Memory B cell (primary cell): Measurements from ENCODE around the gene FAM184A.

Source experiments
- ATAC-seq: fragments of 150-1000 bp; cut with Tn5 transposase; 2 replicates; pipeline ENCODE4 v1.10.0; 2021; ENCODE audit warnings: low read depth, mild to moderate bottlenecking, moderate library complexity
- DNase-seq, 2 donors: peaks; one replicate each; pipeline ENCODE4 v3.0.0; 2022; ENCODE audit warnings: low spot score in 2 of 2
- H3K27ac Mint-ChIP-seq: one replicate; pipeline ENCODE4 v1.8.0; 2022; ENCODE audit warnings: mild to moderate bottlenecking, moderate library complexity, mixed read lengths
- H3K27me3 Mint-ChIP-seq: one replicate; pipeline ENCODE4 v1.8.0; 2022; ENCODE audit warnings: mixed read lengths
- H3K36me3 Mint-ChIP-seq: one replicate; pipeline ENCODE4 v1.8.0; 2022; ENCODE audit warnings: mild to moderate bottlenecking, mixed read lengths
- H3K4me1 Mint-ChIP-seq: one replicate; pipeline ENCODE4 v1.8.0; 2022; ENCODE audit warnings: mixed read lengths
- H3K4me3 Mint-ChIP-seq: one replicate; pipeline ENCODE4 v1.8.0; 2022; ENCODE audit warnings: mild to moderate bottlenecking, moderate library complexity, mixed read lengths
- H3K9me3 Mint-ChIP-seq: one replicate; pipeline ENCODE4 v1.8.0; 2022; ENCODE audit warnings: mixed read lengths

Gene FAM184A

GRCh38 chr6:118931436-118931835 is 147.0 kb downstream of the FAM184A start:
- Mint-ChIP-seq H3K9me3 (no peaks in the 10 kb centered on the region), H3K4me3 (no peak overlapping the region), H3K27ac (no peak overlapping the region), H3K4me1 (peaks cover 14% of the 10 kb centered on the region), H3K36me3 (peaks cover 14% of the 10 kb centered on the region), H3K27me3 (no peaks in the 10 kb centered on the region)
- ATAC-seq, result no peak
- DNase-seq, result no peak

- H3K27me3 Mint-ChIP-seq, result no peaks in the 10 kb centered on the region
- no peak overlapping the region for H3K27ac Mint-ChIP-seq
- peaks cover 16% of the 10 kb centered on the region for H3K36me3 Mint-ChIP-seq
- ATAC-seq, result no peak
- H3K9me3 Mint-ChIP-seq, result no peaks in the 10 kb centered on the region
- no peak overlapping the region for H3K4me3 Mint-ChIP-seq
- peaks cover 13% of the 10 kb centered on the region for H3K4me1 Mint-ChIP-seq
- DNase-seq, result no peak
These were observed 147.8 kb downstream of the FAM184A start for GRCh38 chr6:118930680-118931079.

GRCh38 chr6:118923035-118923434 is 155.4 kb downstream of the FAM184A start:
- Mint-ChIP-seq H3K27ac (no peak overlapping the region), H3K4me1 (peaks cover 2% of the 10 kb centered on the region), H3K27me3 (no peaks in the 10 kb centered on the region), H3K4me3 (no peak overlapping the region), H3K36me3 (peaks cover 32% of the 10 kb centered on the region), H3K9me3 (no peaks in the 10 kb centered on the region)
- DNase-seq, result no peak
- no peak for ATAC-seq

- no peaks in the 10 kb centered on the region for H3K9me3 Mint-ChIP-seq
- H3K36me3 Mint-ChIP-seq, result peaks cover 34% of the 10 kb centered on the region
- DNase-seq (no peak), ATAC-seq (no peak)
- peak overlapping the region; percentile 45 for H3K27ac Mint-ChIP-seq
- peaks cover 2% of the 10 kb centered on the region for H3K4me1 Mint-ChIP-seq
- no peak overlapping the region for H3K4me3 Mint-ChIP-seq
- H3K27me3 Mint-ChIP-seq, result no peaks in the 10 kb centered on the region
These were observed 157.4 kb downstream of the FAM184A start for GRCh38 chr6:118921084-118921483.

- Mint-ChIP-seq H3K27me3 (no peaks in the 10 kb centered on the region), H3K27ac (peak overlapping the region; percentile 35), H3K9me3 (no peaks in the 10 kb centered on the region), H3K36me3 (peaks cover 30% of the 10 kb centered on the region), H3K4me1 (no peaks in the 10 kb centered on the region), H3K4me3 (no peak overlapping the region)
- DNase-seq (no peak), ATAC-seq (no peak)
These were observed 160.1 kb downstream of the FAM184A start for GRCh38 chr6:118918329-118918725.

- H3K4me1 Mint-ChIP-seq, result no peaks in the 10 kb centered on the region
- no peak overlapping the region for H3K4me3 Mint-ChIP-seq
- no peaks in the 10 kb centered on the region for H3K9me3 Mint-ChIP-seq
- H3K36me3 Mint-ChIP-seq, result peaks cover 33% of the 10 kb centered on the region
- H3K27me3 Mint-ChIP-seq, result no peaks in the 10 kb centered on the region
- no peak for ATAC-seq
- no peak for DNase-seq
- peak overlapping the region; percentile 35 for H3K27ac Mint-ChIP-seq
These were observed 160.7 kb downstream of the FAM184A start for GRCh38 chr6:118917546-118918328.

- Mint-ChIP-seq H3K27me3 (no peaks in the 10 kb centered on the region), H3K4me3 (no peak overlapping the region), H3K27ac (peak overlapping the region; percentile 51), H3K9me3 (no peaks in the 10 kb centered on the region), H3K4me1 (no peaks in the 10 kb centered on the region), H3K36me3 (peaks cover 24% of the 10 kb centered on the region)
- ATAC-seq, result no peak
- no peak for DNase-seq
These were observed 163.9 kb downstream of the FAM184A start for GRCh38 chr6:118914598-118914997.

GRCh38 chr6:118913161-118913560 is 165.3 kb downstream of the FAM184A start:
- Mint-ChIP-seq H3K4me1 (no peaks in the 10 kb centered on the region), H3K4me3 (no peak overlapping the region), H3K27me3 (no peaks in the 10 kb centered on the region), H3K36me3 (peaks cover 25% of the 10 kb centered on the region), H3K27ac (peak overlapping the region; percentile 51), H3K9me3 (no peaks in the 10 kb centered on the region)
- ATAC-seq, result no peak
- DNase-seq, result no peak

GRCh38 chr6:118912646-118913045 is 165.8 kb downstream of the FAM184A start:
- H3K27ac Mint-ChIP-seq, result peak overlapping the region; percentile 51
- no peak overlapping the region for H3K4me3 Mint-ChIP-seq
- no peaks in the 10 kb centered on the region for H3K9me3 Mint-ChIP-seq

More at GRCh38 chr6:118912646-118913045, 165.8 kb downstream of the FAM184A start:
- Mint-ChIP-seq H3K4me1 (no peaks in the 10 kb centered on the region), H3K27me3 (no peaks in the 10 kb centered on the region), H3K36me3 (peaks cover 22% of the 10 kb centered on the region)
- ATAC-seq (no peak), DNase-seq (no peak)
